GM15510 (cell line): ENCODE results near the gene DIDO1.

ENCODE experiments used
- POLR2A ChIP-seq: IDR thresholded peaks from 3 replicates; pipeline ENCODE4 v1.6.1; 2011; ENCODE audit warnings: borderline replicate concordance; ENCODE audit not compliant: insufficient read length; ENCODE audit errors: extremely low read depth

DIDO1 gene

DNA sequence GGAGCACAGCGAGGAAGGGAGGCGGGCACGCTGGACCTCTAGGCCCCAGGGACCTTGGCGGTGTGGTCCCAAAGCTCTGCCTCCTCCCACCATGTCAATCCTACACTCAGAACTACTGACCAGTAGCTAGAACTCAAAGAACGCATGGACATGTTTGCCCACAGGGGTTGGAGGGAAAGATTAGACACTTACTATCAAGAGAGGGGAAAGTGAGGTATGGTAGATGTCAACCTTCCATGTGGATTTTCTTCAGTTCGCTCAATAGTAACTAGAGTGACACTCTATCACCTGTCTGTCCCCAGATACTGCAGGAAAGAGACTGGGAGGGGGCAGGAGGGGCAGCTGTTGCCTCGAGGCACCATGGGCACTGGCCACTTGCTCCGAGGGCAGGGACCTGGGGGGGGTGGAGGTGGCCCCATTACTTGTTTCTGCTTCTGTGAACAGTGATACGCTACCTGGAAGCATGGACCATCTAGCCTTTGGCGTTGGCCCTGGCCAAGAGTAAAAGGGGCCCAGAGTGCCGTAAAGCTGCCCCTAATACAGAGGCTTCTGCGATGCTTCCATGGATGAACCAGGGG, 912 bp upstream of the DIDO1 start:
- TF ChIP-seq POLR2A, result no peak

DNA sequence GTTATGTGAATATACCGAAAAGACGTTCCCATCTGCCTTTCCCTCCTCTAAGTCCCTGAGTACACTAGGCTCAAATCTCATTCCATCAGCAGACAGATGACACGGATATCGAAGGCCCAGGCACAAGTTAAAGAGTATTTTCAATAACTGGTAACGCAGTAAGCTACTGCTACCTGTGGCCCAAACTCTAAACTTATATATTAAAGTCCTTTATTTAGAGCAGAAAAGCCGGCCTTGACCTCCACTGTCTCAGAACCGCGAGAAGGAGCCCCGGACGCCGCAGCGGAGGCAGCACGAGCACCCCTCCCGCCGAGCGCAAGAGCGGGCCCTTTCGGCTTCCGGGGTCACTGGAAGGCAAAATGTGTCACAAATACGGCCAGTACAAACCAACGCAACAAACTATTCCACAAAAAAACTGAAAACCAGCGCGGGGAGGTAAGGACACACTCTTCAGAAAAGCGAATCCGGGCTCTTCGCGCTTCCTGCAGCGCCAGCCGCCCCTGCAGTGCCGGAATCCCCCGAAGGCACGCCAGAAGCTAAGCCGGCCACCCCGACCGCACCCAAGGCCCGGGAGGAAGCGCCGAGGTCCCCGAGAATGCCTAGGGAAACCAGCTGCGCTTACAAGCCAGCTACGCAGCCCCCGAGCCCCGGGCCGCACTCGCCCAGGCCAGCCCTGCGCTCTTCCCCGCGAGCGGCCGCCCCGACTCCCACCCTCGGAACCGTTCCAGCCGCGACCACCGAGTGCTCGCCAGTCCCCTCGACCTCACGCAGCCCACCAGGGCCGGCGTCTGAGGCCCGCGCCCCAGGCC, 681 bp downstream of the DIDO1 start:
- no peak for TF ChIP-seq POLR2A

DNA sequence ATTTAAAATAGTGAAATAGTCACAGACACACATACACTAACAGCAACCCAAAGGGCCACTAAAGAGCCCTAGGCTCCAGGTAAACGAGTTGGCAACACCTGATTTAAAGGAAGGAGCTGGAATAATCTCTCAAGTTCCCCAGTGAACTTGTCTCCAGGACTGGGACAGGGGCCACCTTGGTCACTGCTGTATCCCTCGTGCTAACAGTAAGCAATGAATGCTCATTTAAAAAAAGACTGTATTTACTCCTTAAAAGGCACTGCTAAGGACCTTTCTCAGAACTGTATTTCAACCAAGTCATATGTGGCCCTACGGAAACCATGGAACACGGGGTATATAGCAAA, 1.3 kb downstream of the DIDO1 start:
- TF ChIP-seq POLR2A, result no peak

DNA sequence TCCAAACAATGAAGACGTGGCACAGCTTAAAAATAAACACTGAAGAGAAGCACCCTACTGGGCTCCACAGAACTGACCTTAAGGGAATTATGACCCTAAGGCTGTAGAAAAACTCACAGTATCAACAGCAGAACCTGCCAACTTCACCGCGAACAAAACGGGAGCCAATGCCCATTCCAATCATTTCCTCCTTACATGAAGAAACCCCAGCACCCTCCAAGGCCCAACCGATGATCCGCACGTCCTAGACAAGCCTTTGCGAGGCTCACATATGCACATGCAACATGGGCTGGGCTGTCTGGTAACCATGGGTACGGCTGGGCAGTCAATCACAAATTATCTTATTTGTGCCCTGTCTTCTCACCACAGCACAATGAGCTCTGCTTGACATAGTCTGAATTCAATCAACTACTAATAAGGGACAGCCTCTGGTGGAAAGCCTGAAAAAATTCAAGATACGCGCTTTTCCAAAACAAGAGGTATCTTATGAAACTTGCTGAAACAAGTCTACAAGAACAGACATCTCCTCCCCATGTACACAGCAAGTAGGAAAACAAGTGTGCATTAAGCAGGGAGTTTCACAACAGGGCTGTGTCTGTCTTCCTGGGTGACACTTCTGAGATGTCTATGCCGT, 1.7 kb downstream of the DIDO1 start:
- no peak for TF ChIP-seq POLR2A

DNA sequence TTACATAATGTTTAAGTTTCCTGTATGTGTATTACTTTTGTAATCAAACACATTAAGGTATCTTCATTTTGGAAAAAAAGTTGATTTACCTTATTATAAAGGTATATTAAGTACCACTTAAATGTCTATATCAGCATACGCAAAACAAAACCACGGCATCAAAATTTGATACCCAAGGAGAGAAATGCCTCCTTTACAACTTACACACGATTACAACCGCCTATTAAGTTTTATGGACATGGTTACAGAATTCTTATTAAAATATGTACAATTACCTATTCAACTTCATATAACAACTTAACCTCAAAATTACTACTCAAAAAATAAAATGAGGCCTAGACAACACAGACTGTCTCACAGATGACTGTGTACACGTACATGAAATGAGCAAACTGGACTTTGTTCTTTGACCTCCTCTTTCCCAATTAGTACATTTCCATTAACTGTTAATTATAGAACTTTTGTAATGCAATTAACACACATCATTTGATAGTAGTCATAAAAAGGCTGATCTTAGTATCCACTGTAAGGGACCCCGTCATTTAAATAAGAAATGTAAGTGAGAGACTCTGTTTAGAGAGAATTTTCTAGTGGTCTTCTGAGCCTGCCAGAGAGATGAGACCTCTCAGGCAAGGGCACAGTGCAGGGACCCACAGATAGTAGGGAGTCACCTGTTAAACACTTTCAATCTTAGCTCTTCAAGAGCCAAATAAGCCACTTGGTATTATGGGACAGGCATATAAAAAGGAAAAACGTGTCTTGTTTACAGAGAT, 2.5 kb downstream of the DIDO1 start:
- no peak for TF ChIP-seq POLR2A

DNA sequence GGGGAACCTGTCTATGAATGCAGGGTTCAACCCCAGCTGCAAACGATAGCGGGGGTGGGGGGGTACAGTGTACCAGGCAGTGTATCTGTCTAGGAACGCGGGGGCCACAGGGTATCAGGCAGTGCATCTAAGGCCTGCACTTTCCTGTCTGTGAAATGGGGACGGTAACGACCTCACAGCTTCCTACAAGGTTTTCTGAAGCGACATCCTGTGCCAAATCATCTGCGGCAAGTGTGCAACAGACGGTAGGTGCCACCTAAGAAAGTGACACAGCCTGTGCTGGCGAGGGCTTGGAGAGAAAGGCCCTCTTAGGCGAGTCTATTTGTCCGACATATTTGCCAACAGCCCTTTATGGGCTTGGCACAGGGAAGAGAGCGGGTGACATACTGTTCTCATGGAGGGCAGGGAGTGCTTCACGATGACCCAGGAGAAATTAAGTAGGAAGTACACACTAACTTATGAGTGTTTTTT, 3.8 kb downstream of the DIDO1 start:
- no peak for TF ChIP-seq POLR2A

DNA sequence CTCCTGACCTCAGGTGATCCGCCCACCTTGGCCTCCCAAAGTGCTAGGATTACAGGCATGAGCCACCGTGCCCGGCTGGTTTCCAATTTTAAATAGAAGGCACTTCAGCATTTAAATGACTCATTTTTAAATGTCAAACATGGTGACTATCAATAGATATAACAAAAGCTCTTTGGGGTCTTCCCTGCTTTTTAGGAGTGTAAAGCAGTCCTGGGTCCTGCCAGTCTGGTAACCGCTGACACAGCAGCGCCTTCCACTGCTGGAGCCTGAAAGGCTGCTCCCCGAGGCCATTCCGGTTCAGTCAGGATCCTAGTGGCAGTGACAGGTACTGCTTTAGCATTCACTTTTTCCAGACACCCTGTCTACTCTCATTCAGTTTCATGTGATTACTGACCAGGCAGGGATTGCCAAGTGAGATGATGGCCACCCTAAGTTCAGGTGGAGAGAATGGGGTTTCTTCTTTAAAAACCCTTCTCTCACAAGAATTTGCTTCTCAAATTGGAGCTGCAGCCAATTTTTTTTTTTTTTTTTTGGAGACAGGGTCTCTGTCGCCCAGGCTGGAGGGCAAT, 5.1 kb downstream of the DIDO1 start:
- no peak for TF ChIP-seq POLR2A

DNA sequence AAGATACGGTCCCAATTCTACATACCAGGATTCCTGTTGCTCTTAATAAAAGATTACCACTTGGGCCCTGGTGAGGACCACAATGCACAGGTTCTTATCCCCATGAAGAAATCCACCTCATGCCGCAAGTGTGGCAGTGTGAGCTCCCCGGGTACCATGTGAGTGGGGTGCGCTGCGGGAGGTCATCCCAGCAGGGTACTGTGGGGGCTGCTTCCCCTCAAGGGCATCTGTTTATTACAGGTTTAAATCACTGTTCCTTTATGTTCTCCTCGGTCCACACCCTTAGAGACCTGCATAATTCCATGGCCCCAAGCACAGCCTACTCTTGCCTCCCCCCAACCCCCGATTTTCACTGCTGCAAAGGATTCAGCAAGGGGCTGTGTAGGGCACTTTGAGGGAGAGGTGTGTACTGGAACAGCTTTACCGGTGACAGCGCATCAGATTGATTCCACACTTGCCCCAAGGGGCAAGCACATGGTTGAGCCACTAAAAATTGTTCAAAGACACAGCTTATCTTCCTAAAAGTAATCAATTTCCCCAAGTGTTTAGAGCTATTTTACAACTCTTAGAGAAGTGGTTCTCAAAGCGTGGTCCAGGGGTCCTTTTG, 6.2 kb downstream of the DIDO1 start:
- no peak for TF ChIP-seq POLR2A

DNA sequence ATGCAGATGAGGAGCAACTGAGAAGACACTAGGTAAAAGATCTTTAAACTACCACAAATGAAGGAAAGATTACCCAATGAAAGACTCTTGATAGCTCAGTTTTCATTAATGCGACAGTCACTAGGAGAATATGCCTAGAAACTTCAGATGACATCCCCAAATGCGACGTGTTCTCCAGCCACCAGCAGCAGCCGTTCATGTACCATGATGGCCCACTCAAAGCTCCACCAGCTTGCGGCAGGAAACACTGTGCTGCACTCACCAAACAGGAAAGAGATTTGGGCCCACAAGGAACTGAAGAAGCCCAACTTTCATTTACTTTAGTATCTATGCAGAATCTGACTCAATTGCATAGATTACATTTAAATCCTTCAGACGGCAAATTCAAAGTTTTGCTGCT, 7.5 kb downstream of the DIDO1 start:
- TF ChIP-seq POLR2A, result no peak

DNA sequence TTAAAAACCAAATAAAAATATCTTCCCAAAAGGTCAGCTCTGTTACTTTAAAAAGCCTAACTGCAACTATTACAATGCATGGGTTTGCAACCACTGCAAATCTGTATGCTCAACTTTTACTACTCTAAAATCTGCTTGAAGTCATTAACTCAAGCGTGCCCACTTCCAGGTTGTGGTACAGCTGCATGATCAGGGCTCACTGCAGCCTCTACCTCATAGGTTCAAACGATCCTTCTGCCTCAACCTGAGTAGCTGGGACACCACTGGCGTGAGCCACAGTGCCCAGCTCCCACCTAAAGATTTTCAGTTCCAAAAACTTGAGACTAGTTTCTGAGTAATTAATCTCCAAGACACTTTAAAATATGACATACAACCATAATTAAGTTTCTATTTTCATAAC, 8.2 kb downstream of the DIDO1 start:
- TF ChIP-seq POLR2A, result no peak

DNA sequence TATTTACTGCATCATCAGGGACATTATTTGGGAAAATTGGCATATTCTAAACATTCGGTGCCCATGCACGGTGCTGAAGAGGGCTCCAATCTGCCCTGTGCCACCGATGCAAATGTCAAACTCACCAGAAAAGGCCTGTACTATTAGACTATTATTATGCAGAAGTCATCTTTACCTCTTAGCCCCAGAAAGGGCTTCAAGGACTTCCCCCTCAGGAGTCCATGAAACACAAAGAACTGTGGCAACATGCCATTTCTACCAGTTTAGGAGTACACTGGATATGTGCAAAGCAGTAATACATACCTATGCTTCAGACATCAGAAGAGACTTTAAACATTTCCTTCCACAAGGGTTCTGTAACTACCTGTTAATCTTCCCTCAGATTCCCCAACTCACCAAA, 8.6 kb downstream of the DIDO1 start:
- TF ChIP-seq POLR2A, result no peak

DNA sequence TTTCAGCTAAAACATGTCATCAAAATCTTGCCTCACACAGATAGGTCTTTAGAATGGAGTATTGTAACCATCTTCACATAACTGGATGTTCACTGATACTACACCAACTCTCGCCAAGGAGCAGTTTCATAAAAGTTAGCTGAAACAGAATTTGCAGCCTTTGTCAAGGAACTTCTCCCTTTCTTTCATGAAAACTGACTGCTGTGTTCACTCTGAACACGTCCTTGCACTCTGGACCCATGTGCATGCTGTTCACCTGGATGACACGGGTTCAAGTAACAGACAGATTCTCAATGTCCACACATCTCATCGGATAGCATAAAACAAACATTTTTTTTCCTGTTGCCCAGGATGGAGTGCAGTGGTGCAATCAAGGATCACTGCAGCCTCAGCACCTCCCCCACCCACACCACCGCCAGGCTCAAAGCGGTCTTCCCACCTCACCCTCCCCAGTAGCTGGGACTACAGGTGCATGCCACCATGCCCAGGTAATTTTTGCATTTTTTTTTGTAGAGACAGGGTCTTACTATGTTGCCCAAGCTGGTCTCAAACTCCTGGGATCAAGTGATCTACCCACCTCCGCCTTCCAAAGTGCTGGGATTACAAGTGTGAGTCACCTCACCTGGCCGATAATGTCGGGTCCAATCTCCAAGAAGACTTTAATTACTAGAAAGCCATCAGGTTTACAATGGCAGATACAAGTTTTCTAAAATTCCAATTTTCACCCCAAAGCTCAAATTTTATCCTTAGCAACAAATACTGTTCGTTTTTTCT, 9.4 kb downstream of the DIDO1 start:
- TF ChIP-seq POLR2A, result no peak

DNA sequence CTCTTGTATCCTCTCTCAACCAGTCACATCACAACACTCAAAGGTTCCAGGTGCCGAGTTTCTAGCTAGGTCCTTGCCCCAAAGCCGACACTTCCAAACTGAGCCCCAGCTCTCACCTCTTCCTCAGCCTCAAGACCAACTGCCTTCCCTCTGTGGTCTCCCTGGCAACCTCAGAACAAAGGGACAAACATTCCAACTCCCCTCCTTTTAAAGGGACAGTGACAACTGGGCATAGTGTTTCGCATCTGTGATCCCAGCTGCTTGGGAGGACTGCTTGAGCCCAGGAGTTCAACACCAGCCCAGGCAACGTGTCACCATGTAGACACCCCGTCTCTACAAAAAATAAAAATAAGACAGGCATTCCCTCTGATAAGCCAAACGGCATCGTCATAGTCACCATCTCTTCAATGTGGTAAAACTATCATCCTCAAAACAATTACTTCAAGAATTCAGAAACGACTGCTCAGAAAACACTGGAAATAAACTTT, 11.3 kb downstream of the DIDO1 start:
- no peak for TF ChIP-seq POLR2A

DNA sequence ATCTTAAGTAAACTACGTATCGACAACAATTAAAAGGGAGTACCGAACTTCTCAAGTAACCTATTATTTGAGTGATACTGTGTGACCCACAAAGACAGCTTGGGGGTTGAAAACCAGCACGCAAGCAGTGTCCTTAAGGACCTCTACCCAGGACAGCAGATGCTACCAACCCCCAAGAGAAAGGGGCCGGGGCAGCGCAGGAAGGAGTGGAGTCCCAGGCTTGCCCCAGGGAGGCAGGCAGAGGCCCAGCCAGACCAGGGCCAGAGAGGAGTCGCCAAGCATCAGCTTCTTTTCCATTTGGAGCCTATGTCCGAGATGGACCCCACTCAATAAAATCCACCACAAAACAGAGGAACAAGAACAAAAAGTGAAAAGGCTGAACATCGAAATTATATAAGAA, 11.9 kb downstream of the DIDO1 start:
- no peak for TF ChIP-seq POLR2A
